Prostate gland (tissue), 2 donors: ENCODE results near the gene B3GNT9.

Experiments
- CTCF ChIP-seq, 4 experiments: fragments of 200-600 bp in 2 of 4; fragments of 450-650 bp in 2 of 4; sonication (generic) in 2 of 4; IDR thresholded peaks; 1 replicate in 3 of 4; 2 replicates in 1 of 4; pipeline ENCODE4 v1.5.1; 2016 to 2019; ENCODE audit warnings: antibody characterized with exemption in 4 of 4, mild to moderate bottlenecking in 2 of 4, moderate library complexity in 2 of 4
- POLR2A ChIP-seq: fragments of 450-650 bp; IDR thresholded peaks from one replicate; pipeline ENCODE4 v1.6.1; 2016; ENCODE audit warnings: antibody characterized with exemption, mild to moderate bottlenecking
- POLR2AphosphoS5 ChIP-seq: sonication (generic); formaldehyde crosslinking; IDR thresholded peaks from one replicate; pipeline ENCODE4 v1.6.1; 2017; ENCODE audit warnings: antibody characterized with exemption

DNA sequence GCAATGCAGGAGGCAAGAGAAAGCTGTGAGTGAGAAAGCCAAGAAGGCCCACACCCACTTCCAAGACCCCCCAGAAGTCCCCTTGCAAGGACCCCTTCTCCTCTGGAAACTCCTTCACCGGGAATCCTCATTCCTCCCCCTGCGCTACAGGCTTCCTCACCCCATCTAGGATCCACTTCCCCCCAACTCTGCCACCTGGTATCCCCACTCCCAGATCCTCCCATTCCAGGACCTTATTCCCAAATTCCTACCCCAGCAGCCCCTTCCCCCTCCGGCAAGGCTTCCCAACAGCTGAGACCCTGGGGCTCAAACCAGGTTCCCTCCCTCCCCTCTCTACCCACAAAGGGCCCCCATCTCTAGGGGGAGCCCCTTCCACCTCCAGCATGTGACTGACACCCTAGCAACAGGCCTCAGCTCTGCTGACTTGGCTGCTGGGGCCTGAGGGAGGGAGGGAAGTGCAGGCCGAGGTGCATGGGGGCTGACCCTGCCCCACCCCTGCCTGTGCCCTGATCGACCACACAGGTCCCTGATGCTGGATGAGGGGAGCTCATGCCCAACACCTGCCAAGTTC, 15.9 kb upstream of the B3GNT9 start:
- TF ChIP-seq CTCF (IDR thresholded peaks at IDR 0.05): no peak
- no peak for TF ChIP-seq POLR2A
- TF ChIP-seq POLR2AphosphoS5: no peak
